Measurements from ENCODE around the gene CFAP46. TPM values are rescaled to one million over a fixed set of nuclear protein-coding genes. Genes with fewer than 3 reads are reported as not detected.
"Not testable (repeated sequence)": the region's sequence is repeated elsewhere in the genome, so short reads cannot be mapped to it uniquely, and the experiment has no call there.

The CFAP46 gene
- total and polyA plus RNA-seq, 4 donors: 3.1 to 18.8 (median 7.1) TPM

DNA sequence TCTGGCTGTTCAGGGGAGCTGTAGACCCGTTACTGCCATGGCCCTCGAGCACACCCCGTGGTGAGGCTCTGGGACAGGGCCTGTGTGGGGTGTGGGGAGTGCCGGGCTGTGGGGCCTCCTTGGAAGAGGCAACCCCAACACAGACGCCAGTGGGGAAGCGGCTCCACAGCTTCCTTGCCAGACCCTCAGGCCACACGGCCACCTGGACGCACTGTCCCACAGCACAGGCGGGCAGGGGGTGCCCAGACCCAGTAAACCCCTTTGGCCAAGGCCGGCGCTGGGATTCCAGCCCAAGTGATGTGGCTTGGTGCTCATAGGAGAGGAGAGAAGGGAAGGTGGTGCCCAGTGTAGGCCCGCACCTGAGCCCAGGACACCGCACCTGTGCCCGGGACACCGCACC is 143.5 kb downstream of the CFAP46 start:
- H3K27me3 ChIP-seq (ENCODE audit: control insufficient read depth in 3 of 3, insufficient read depth in 3 of 3, low read length in 2 of 3): peaks cover 0 to 14% (median 0%) of the 10 kb centered on the region in 3 donors
- no peak for TF ChIP-seq CTCF (IDR thresholded peaks at IDR 0.05; ENCODE audit: control extremely low read depth, extremely low read depth)
- H3K4me3 ChIP-seq: no peak overlapping the region
- H3K36me3 ChIP-seq (ENCODE audit: control insufficient read depth in 4 of 4, insufficient read depth in 4 of 4, low read length in 4 of 4): no peaks in the 10 kb centered on the region
- 87 to 98% methylated on average over 15 of the region's 15 CpGs for WGBS, 2 donors
- H3K9ac ChIP-seq (ENCODE audit: insufficient read depth in 1 of 2, low read length in 2 of 2): no peak overlapping the region
- no peak overlapping the region for H3K27ac ChIP-seq (ENCODE audit: low read depth in 1 of 2, low read length in 1 of 2)
- no peak for ATAC-seq (ENCODE audit: insufficient read depth, low FRiP score)
- no peaks in the 10 kb centered on the region for H3K4me1 ChIP-seq (ENCODE audit: control insufficient read depth in 5 of 5, insufficient read depth in 5 of 5, low read length in 5 of 5)
- no peak for DNase-seq
- peaks cover 0 to 7% (median 1%) of the 10 kb centered on the region in 4 donors for H3K9me3 ChIP-seq (ENCODE audit: control insufficient read depth in 4 of 4, insufficient read depth in 3 of 4, low read length in 3 of 4)

- H3K4me1 ChIP-seq (ENCODE audit: control insufficient read depth in 5 of 5, insufficient read depth in 5 of 5, low read length in 5 of 5): no peaks in the 10 kb centered on the region
- WGBS, 2 donors: 87 to 89% methylated on average over 16 to 21 of the region's 21 CpGs
Measured at GRCh38 chr10:132798403-132798802, 144.0 kb downstream of the CFAP46 start.

DNA sequence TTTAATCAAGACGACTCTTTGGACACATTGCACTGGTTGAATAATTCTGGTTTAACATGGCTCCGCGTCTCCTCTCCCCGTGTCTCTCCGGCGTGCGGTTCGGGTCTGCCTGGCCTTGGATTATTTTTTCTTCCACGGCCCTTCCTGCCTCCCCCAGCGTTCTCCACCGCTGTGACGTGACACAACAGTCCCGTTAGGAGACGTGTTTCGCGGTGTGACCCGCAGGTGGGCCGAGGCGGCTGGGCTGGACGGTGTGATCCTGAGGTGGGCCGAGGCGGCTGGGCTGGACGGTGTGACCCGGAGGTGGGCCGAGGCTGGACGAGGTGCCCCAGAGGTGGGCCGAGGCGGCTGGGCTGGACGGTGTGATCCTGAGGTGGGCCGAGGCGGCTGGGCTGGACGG is 144.4 kb downstream of the CFAP46 start:
- not testable (repeated sequence) for H3K36me3 ChIP-seq (ENCODE audit: control insufficient read depth in 4 of 4, insufficient read depth in 4 of 4, low read length in 4 of 4); H3K27ac ChIP-seq (ENCODE audit: low read depth in 1 of 2, low read length in 1 of 2); DNase-seq; H3K4me3 ChIP-seq; H3K4me1 ChIP-seq (ENCODE audit: control insufficient read depth in 5 of 5, insufficient read depth in 5 of 5, low read length in 5 of 5); ATAC-seq (ENCODE audit: insufficient read depth, low FRiP score); H3K9me3 ChIP-seq (ENCODE audit: control insufficient read depth in 4 of 4, insufficient read depth in 3 of 4, low read length in 3 of 4); H3K9ac ChIP-seq (ENCODE audit: insufficient read depth in 1 of 2, low read length in 2 of 2)
- 93 to 94% methylated on average over 28 to 29 of the region's 32 CpGs for WGBS, 2 donors
- peaks cover 0 to 14% (median 0%) of the 10 kb centered on the region in 3 donors for H3K27me3 ChIP-seq (ENCODE audit: control insufficient read depth in 3 of 3, insufficient read depth in 3 of 3, low read length in 2 of 3)

More at GRCh38 chr10:132798403-132798802, 144.0 kb downstream of the CFAP46 start:
- ATAC-seq (ENCODE audit: insufficient read depth, low FRiP score) (no peak), DNase-seq (no peak)
- Histone ChIP-seq H3K9ac (ENCODE audit: insufficient read depth in 1 of 2, low read length in 2 of 2) (no peak overlapping the region), H3K9me3 (ENCODE audit: control insufficient read depth in 4 of 4, insufficient read depth in 3 of 4, low read length in 3 of 4) (peaks cover 0 to 9% (median 1%) of the 10 kb centered on the region in 4 donors), H3K27me3 (ENCODE audit: control insufficient read depth in 3 of 3, insufficient read depth in 3 of 3, low read length in 2 of 3) (peaks cover 0 to 14% (median 0%) of the 10 kb centered on the region in 3 donors), H3K4me3 (no peak overlapping the region), H3K27ac (ENCODE audit: low read depth in 1 of 2, low read length in 1 of 2) (no peak overlapping the region), H3K36me3 (ENCODE audit: control insufficient read depth in 4 of 4, insufficient read depth in 4 of 4, low read length in 4 of 4) (no peaks in the 10 kb centered on the region)
- TF ChIP-seq CTCF (IDR thresholded peaks at IDR 0.05; ENCODE audit: control extremely low read depth, extremely low read depth): no peak

DNA sequence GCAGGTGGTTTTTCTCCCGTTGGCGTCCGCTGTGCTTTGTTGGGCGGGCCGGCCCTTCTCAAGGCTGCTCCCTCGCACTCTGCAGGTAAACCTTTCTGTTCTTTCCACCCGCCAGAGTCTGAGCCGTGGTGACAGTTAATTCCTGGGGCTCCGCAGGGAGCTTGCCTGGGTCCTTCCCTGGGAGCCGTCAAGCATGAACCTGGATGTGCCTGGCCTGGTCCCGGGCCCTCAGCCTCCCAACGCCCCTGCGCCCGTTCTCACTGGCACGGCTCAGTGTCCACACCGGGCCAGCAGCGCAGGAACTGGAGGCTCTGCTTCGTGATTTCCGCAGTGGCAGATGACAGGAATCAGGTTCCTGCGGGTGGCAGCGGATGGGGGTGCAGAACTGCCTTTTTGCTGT is 145.5 kb downstream of the CFAP46 start:
- no peak for TF ChIP-seq CTCF (IDR thresholded peaks at IDR 0.05; ENCODE audit: control extremely low read depth, extremely low read depth)
- H3K27me3 ChIP-seq (ENCODE audit: control insufficient read depth in 3 of 3, insufficient read depth in 3 of 3, low read length in 2 of 3): peaks cover 0 to 12% (median 0%) of the 10 kb centered on the region in 3 donors
- no peak overlapping the region for H3K9ac ChIP-seq (ENCODE audit: insufficient read depth in 1 of 2, low read length in 2 of 2)
- 77 to 85% methylated on average over 21 of the region's 21 CpGs for WGBS, 2 donors
- DNase-seq: no peak
- H3K9me3 ChIP-seq (ENCODE audit: control insufficient read depth in 4 of 4, insufficient read depth in 3 of 4, low read length in 3 of 4): peaks cover 0 to 6% (median 0%) of the 10 kb centered on the region in 4 donors
- no peak overlapping the region for H3K4me3 ChIP-seq
- no peaks in the 10 kb centered on the region for H3K36me3 ChIP-seq (ENCODE audit: control insufficient read depth in 4 of 4, insufficient read depth in 4 of 4, low read length in 4 of 4)
- no peak for ATAC-seq (ENCODE audit: insufficient read depth, low FRiP score)
- H3K27ac ChIP-seq (ENCODE audit: low read depth in 1 of 2, low read length in 1 of 2): no peak overlapping the region
- no peaks in the 10 kb centered on the region for H3K4me1 ChIP-seq (ENCODE audit: control insufficient read depth in 5 of 5, insufficient read depth in 5 of 5, low read length in 5 of 5)

All from lung (tissue), 12 donors.